Esophagus muscularis mucosa (tissue), 3 donors: ENCODE results near the gene PEX5L.

Experiments
- CTCF ChIP-seq, 3 experiments: fragments of 200-600 bp in 2 of 3; fragments of 450-650 bp in 1 of 3; sonication (generic) in 2 of 3; IDR thresholded peaks; one replicate each; pipeline ENCODE4 v1.5.1; 2017 to 2019; ENCODE audit warnings: antibody characterized with exemption in 3 of 3, mild to moderate bottlenecking in 2 of 3, moderate library complexity in 1 of 3
- POLR2A ChIP-seq: fragments of 450-650 bp; IDR thresholded peaks from one replicate; pipeline ENCODE4 v1.6.1; 2017; ENCODE audit warnings: antibody characterized with exemption, moderate library complexity, mild to moderate bottlenecking, low read depth

- no peak for TF ChIP-seq POLR2A
- no peak for TF ChIP-seq CTCF (IDR thresholded peaks at IDR 0.05)
Measured at GRCh38 chr3:179933080-179933479, 103.7 kb downstream of the PEX5L start.
